ENCODE data around the gene PRKAR2A.
"Not testable (repeated sequence)": the region's sequence is repeated elsewhere in the genome, so short reads cannot be mapped to it uniquely, and the experiment has no call there.

PRKAR2A gene

DNA sequence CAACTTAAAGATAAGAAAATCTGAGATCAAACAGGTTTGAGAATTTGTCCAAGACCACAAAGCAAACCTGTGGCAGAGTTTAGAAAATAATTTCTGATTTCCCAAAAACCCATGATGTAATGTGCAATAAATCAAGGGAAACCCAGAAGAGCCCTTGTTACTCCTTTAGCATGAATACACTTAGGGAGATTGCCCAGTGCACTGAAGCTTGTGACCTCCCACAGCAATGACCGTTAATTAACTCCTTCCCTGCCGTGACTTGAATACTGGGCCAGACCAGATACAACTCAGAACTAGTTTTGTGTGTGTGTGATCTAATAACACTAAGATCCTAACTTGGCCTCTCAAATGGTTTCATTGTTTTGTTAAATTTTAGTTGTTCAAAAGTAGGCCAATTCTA, 2.5 kb downstream of the PRKAR2A start:
- FAIRE-seq: no peak
- no peak for DNase-seq (ENCODE audit: extremely low spot score, insufficient read length, low read depth)

DNA sequence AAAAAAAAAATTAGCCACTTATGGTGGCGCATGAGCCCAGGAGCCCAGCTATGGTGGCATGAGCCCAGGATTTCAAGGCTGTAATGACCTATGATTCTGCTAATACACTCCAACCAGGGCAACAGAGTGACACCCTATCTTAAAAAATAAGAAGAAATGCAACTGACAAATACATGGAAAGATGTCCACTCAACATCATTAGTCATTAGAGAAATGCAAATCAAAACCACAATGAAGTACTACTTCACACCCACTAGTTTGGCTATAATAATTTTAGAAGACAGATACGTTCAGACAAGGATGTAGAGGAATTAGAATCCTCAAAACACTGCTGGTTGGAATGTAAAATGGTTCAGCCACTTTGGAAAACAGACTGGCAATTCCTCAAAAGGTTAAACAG, 10.5 kb downstream of the PRKAR2A start:
- FAIRE-seq: no peak
- DNase-seq (ENCODE audit: extremely low spot score, insufficient read length, low read depth): no peak

DNA sequence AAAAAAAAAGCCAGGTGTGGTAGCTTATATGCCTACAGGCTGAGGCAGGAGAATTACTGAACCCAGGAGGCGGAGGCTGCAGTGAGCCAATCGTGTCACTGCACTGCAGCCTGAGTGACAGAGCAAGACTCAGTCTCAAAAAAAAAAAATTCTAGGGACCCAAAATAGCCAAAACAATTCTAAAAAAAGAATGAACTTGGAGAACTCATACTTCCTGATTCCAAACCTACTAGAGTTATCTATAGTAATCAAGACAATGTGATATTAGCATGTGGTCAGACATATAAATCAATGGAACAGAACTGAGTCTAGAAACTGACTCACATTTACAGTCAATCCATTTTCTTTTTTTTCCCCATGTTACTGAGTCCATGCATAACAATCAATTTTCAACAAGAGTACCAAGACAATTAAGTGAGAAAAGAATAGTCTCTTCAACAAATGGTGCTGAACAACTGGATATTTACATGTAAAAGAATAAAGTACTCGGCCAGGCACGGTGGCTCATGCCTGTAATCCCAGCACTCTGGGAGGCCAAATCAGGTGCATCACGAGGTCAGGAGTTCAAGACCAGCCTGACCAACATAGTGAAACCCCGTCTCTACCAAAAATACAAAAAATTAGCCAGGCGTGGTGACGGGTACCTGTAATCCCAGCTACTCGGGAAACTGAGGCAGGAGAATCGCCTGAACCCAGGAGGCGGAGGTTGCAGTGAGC, 11.9 kb downstream of the PRKAR2A start:
- FAIRE-seq (no peak), DNase-seq (ENCODE audit: extremely low spot score, insufficient read length, low read depth) (no peak)

DNA sequence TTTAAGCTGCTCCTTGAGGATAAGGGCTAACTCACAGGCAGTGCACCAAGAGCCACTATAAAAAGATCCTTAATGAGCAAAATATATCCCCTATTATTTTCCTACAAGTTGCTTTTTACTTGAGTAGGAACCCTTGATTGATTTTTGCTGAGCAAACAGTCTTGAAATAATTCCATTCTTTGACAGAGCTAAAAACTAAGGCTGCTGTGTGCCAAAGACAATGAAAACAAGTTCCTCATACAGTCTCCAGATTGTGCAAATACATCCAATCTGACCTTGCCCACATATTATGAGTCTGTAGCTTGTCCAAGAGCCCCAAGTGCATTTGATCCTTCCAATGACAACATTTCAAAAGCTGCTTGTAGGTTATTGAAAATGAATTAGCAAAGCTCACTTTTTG, 15.0 kb downstream of the PRKAR2A start:
- no peak for DNase-seq (ENCODE audit: extremely low spot score, insufficient read length, low read depth)
- no peak for FAIRE-seq

DNA sequence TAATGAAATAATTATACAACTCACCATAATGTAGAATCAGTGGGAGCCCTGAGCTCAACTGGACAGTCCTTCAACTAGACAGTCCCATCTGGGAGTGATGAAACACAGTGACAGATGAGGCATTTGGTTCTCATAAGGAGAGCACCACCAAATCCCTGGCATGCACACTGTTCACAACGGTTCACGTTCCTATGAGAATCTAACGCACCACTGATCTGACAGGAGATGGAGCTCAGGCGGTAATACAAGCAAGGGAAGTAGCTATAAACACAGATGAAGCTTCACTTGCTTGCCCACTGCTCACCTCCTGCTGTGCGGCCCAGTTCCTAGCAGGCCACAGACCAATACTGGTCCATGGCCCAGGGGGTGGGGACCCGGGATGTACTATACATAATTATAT, 17.0 kb downstream of the PRKAR2A start:
- FAIRE-seq (no peak), DNase-seq (ENCODE audit: extremely low spot score, insufficient read length, low read depth) (no peak)

DNA sequence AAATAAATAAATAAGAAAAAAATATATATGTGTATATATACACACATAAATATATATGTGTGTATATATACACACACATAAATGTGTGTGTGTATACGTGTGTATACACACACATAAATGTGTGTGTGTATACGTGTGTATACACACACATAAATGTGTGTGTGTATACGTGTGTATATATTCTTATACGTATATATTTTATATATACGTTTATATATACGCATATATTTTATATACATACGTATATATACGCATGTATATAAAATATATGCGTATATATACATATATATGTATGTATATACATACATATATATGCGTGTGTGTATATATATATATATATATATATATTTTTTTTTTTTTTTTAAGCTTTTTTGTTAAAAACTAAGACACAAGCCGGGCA, 18.1 kb downstream of the PRKAR2A start:
- not testable (repeated sequence) for DNase-seq (ENCODE audit: extremely low spot score, insufficient read length, low read depth); FAIRE-seq

DNA sequence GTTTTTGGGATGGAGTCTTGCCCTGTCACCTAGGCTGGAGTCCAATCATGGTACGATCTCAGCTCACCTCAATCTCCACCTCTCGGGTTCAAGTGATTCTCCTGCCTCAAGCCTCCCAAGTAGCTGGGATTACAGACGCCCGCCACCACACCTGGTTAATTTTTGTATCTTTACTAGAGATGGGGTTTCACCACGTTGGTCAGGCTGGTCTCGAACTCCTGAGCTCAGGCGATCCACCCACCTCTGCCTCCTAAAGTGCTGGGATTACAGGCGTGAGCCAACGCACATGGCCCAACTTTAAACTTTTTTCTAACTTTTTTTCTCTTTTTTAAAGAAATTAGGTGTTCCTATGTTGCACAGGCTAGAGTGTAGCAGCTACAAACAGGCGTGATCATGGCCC, 19.8 kb downstream of the PRKAR2A start:
- not testable (repeated sequence) for DNase-seq (ENCODE audit: extremely low spot score, insufficient read length, low read depth); FAIRE-seq

DNA sequence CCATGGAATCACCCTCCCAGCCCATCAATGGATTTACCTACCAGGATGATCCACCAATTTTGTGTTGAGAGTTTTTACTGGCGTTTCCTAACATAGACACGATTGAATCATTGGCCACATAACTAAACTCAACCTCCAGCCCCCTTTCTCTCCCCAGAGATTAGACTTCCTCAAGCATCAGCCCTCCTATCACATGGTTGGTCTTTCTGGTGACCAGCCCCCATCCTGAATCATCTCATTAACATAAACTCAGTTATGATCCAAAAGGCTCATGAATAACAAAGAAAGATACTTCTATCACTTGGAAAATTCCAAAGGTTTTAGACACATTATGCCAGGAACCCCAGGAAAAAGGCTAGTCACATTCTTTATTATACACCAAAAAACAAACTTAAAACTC, 21.2 kb downstream of the PRKAR2A start:
- FAIRE-seq (no peak), DNase-seq (ENCODE audit: extremely low spot score, insufficient read length, low read depth) (no peak)

DNA sequence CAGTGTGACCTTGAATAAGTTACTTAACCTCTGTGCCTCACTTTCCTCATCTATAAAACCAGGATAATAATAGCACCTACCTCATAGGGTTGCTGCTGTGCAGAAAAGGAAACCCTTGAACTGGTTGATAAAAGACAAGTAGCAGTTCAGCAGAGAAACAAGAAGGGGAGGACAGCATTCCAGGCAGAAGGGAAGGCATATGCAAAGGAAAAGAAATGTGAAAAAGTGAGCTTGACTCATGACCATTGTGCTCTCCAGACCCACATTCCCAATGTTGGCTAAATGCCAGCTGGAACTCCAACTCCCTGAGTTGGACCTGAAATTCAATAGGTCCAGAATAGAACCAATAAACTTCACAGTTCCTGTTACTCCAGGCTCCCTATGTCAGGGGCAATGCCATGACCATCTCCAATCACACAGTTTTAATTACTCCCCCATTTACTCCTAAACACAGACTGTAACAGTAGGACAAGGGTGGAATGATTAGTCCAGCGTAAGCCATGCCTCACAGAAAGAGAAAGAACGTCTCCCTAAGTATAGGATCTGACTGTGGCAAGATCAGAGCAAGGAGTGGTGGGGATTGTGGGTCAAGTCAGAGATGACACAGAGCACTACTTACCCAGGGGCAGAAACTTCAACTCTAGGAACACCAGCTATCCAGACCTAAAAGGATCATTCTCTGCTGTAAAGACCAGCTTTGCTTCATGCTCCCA, 26.9 kb downstream of the PRKAR2A start:
- no peak for DNase-seq (ENCODE audit: extremely low spot score, insufficient read length, low read depth)
- no peak for FAIRE-seq

DNA sequence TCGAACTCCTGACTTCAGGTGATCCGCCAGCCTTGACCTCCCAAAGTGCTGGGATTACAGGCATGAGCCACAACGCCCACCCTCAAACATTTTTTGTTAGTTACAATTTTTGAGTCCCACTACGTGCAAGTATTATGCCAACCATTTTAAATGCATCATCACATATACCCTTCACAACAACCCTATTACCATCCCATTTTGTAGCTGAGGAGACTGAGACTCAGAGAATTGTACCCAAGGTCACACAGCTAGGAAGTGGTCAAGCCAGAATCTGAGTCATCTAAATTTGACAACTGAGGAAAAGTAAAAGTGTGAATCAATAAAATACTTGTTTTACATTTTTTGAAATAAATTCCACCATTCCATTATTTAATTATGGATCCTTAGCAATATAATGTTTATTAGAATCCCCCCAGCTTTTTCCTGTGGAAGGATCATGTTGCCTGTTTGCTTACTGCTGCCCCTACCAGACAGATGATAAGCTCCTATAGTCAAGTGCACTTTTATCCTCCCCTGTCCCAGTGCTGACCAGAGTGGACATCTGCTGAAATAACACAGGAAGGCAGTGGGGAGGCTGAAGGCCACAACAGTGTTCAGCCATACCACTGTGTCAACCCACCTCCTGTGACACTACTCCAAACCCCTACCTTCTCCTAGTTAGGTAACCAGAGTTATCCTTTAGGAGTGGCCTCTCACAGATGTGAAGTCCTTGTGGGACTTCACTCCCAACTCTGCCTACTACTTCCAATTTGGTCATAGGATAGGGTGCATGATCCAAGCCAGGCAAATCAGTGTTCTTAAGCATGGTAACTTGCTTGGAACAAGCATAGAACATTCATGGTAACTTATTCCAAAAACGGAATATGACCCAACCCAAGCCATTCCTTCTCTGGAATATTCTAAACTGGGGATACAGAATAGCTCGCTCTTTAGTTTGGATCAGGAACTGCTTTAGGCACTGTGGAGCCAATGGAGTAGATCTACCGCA, 28.1 kb downstream of the PRKAR2A start:
- FAIRE-seq (no peak), DNase-seq (ENCODE audit: extremely low spot score, insufficient read length, low read depth) (no peak)

DNA sequence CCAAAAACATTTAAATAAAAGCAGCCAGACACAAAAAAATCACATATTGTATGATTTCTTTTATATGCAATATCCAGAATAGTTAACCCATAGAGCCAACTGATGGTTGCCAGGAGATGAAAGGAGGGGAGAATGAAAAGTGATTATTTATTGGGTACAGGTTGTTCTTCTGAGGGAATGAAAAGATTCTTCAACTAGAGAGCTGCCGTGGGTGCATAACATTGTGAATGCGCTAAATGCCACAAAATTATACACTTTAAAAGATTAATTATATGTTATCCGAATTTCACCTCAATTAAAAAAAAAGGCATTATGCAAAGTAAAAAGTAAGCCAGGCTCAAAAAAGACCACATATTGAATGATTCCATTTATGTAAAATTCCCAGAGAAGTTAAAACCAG, 36.1 kb downstream of the PRKAR2A start:
- FAIRE-seq (no peak), DNase-seq (ENCODE audit: extremely low spot score, insufficient read length, low read depth) (no peak)

DNA sequence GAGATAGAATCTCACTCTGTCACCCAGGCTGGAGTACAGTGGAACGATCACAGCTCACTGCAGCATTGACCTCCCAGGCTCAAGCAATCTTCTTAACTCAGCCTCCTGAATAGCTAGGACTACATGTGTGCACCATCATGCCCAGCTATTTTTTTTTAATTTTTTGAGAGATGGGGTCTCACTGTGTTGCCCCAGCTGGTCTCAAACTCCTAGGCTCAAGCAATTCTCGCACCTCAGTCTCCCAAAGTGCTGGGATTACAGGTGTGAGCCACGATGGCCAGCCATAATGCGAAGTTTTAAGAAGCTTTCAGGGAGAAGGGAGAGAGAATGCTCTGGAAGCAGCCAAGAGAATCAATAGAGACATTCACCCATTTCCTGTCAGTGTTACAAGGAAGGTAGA, 42.7 kb downstream of the PRKAR2A start:
- DNase-seq (ENCODE audit: extremely low spot score, insufficient read length, low read depth) (no peak), FAIRE-seq (no peak)

DNA sequence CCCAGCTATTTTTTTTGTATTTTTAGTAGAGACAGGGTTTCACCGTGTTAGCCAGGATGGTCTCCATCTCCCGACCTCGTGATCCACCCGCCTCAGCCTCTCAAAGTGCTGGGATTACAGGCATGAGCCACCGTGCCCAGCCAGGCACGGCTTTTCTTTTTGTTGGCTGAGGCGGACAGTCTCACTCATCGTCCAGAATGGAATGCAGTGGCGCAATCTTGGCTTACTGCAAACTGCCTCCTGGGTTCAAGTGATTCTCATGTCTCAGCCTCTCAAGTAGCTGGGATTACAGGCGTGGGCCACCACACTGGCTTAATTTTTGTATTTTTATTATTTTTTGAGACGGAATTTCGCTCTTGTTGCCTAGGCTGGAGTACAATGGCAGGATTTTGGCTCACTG, 46.8 kb downstream of the PRKAR2A start:
- FAIRE-seq; DNase-seq (ENCODE audit: extremely low spot score, insufficient read length, low read depth): not testable (repeated sequence)

DNA sequence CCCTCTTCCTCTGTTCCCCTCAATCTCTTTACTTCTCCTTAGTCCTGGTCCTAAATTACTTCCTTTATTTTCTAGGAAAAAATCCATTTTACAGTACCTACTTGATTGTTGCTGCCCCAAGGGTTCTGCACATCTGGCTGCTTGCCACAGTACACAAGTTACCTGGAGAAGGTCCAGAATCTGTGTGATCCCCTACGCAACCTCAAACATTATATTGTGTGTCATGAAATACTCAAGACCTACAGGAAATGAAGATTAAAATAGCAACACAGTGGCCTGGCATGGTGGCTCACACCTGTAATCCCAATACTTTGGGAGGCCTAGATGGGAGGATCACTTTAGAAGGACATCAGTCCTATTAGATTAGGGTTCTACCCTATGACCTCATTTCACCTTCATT, 48.7 kb downstream of the PRKAR2A start:
- DNase-seq (ENCODE audit: extremely low spot score, insufficient read length, low read depth): no peak
- no peak for FAIRE-seq

DNA sequence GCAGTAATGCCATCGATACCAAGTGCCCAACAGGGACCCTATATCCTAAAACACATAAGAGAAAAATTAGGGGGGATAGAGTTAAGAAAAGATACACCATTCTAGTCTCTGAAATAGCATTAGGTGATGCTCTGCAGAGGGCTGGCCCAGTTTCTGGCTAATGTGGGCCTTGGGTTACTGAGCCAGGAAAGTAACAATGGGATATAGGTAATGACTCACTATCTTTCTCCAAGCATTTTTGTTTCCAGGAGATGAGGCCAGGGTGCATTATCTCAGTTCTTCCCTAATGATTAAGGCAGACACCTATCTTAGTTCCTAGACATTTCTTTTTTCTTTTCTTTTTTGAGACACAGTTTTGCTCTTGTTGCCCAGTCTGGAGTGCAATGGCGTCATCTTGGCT, 50.0 kb downstream of the PRKAR2A start:
- FAIRE-seq (no peak), DNase-seq (ENCODE audit: extremely low spot score, insufficient read length, low read depth) (no peak)

DNA sequence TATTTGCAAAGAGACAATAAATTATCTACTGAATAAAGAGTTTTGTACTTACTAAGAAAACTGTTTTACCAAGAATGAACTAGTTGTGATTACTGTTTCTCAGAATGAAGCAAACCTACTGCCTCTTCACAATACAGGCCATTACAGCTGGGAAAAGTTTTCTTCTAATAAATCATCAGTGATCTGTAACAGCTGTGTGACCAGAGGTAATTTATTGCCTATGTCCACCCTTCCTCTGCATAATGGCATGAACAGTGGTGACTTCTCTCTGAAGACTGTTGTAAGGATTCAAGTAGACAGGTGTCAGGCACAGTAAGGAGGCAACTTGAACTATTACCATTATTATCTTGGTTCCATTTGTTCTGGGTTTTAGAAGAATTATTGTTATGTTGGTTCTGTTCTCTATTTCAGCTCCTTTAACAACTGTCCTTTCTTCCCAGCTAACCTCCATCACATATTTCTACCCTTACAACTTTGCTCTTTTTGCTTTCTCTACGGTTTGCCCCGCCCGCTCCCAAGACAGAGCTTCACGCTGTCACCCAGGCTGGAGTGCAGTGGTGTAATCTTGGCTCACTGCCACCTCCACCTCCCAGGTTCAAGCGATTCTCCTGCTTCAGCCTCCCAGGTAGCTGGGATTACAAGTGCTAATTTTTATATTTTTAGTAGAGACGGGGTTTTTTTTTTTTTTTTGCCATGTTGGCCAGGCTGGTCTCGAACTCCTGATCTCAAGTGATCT, 51.5 kb downstream of the PRKAR2A start:
- FAIRE-seq (no peak), DNase-seq (ENCODE audit: extremely low spot score, insufficient read length, low read depth) (no peak)

DNA sequence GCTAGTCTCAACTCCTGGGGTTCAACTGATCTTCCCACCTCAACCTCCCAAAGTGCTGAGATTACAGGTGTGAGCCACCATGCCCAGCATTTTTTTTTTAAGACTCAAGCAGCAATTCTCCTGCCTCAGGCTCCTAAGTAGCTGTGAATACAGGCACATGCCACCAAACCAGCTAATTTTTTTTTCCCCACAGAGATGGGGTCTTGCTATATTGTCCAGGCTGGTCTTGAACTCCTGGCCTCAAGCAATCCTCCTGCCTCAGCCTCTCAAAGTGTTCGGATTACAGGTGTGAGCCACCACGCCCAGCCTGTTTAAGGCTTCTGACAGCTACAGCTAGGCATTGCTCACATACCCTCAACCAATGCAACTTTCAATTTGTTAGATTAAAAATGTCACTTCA, 54.2 kb downstream of the PRKAR2A start:
- DNase-seq (ENCODE audit: extremely low spot score, insufficient read length, low read depth); FAIRE-seq: not testable (repeated sequence)

DNA sequence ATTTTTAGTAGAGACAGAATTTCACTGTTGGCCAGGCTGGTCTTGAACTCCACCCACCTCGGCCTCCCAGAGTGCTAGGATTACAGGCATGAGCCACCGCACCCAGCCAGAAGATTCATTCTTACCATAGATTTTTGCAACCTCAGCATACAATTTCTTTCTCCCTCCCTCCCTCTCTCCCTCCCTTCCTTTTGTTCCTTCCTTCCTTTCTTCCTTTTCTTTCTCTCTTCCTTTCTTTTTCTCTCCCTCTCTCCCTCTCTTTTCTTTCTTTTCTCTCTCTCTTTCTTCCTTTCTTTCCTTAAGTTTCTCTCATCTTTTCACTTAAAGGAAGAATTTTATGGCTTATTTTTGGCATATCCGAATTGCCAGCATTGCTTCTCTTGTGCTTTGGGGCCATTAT, 58.0 kb downstream of the PRKAR2A start:
- FAIRE-seq (no peak), DNase-seq (ENCODE audit: extremely low spot score, insufficient read length, low read depth) (no peak)

DNA sequence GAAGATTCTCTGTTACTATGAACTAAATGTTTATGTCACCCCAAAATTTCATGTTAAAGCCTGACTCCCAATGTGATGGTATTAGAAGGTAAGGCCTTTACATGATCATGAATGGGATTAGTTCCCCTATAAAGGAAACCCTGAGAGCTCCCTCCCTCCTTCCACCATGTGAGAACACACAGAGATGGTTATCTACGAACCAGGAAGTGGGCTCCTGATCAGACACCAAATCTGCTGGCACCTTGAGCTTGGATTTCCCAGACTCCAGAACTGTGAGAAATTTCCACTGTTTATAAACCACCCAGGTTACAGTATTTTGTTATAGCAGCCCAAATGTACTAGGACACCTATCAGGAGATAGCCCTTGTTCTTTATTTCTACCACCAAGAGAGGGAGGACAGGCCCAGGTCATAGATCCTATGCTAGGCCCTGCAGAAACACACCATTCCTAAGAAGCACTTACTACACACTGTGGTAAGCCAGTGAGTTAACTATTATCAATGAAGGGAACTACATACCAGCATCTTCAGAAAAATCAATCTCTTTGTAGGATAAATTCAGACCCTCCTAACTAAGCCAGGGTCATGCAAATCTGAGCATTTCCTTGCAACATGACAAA, 59.0 kb downstream of the PRKAR2A start:
- FAIRE-seq (no peak), DNase-seq (ENCODE audit: extremely low spot score, insufficient read length, low read depth) (no peak)

Data from GM18507 (cell line).